ENCODE measurements around the gene CHRNA1. TPM values are rescaled to one million over a fixed set of nuclear protein-coding genes. Genes with fewer than 3 reads are reported as not detected.

The CHRNA1 gene
- total RNA-seq, 1 experiment from 2014 or later, result not detected

DNA sequence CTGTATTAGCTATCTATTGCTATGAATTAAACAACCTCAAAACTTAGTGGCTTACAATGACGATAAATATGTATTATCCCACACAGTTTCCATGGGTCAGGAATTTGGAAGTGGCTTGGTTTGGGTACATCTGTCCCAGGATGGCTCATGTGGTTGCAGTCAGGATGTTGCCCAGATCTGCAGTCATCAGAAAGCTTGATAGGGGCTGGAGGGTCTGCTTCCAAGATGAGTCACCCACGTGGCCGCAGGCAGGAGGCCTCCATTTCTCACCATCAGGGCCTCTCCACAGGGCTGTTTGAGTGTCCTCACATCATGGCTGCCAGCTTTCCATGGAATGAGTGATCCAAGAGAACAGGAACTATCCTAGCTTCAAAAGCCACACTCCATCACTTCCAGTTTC lies 46.4 kb downstream of the CHRNA1 start:
- H3K27me3 ChIP-seq (ENCODE audit: insufficient read depth, low read depth), result 0 out of 2 replicates have a peak, but pooled peaks cover 5% of the 10 kb centered on the region
- H3K9me3 ChIP-seq (ENCODE audit: insufficient read depth, low read depth), result no peaks in the 10 kb centered on the region
- H3K4me2 ChIP-seq, result no peak overlapping the region
- CTCF ChIA-PET, result no interaction called here
- POLR2A ChIA-PET (ENCODE audit: unreplicated experiment), result no interaction called here
- intact Hi-C loops (cut with micrococcal nuclease; ENCODE audit: unreplicated experiment), result no loop called here
- no peak overlapping the region for H3K4me3 ChIP-seq
- no peaks in the 10 kb centered on the region for H3K9me2 ChIP-seq (ENCODE audit: insufficient read depth)
- H3K27ac ChIP-seq, result no peak overlapping the region
- H3K4me1 ChIP-seq (replicated peaks; ENCODE audit: insufficient read depth), result no peaks in the 10 kb centered on the region
- H3K36me3 ChIP-seq (ENCODE audit: low read depth), result no peaks in the 10 kb centered on the region
- no peak overlapping the region for H2AFZ ChIP-seq
- H3F3A ChIP-seq (ENCODE audit: insufficient read depth, low read depth), result no peaks in the 10 kb centered on the region
- H3K79me2 ChIP-seq (ENCODE audit: low read depth), result no peaks in the 10 kb centered on the region
- no TSS peak for BruUV-seq (replicated peaks)
- TF ChIP-seq CTCF (conservative IDR thresholded peaks at IDR 0.05) (no peak), EZH2 (IDR thresholded peaks at IDR 0.05; ENCODE audit: low read depth) (no peak)
- DNase-seq, result no peak
- no peaks in the 10 kb centered on the region for H4K20me1 ChIP-seq (ENCODE audit: insufficient read depth)

DNA sequence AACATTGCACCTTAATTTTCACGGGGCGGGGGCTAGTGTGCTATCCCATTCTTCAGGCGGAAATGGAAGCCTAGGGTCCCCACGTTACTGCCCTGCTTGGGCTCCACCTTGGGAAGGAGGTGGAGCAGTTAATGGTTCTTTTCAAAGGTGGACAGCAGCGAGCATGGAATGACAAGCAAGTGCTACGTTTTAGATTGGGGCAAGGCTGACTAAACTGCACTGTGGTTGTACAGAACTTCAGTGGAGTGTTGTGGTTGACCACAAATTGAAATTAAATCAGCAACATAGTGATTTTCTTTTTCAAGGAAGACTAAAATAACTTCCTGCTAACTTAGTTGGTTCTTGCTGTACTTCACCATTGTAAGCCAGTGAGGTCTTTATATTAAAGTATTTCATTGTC lies 47.0 kb downstream of the CHRNA1 start:
- POLR2A ChIA-PET (ENCODE audit: unreplicated experiment), result no interaction called here
- H3F3A ChIP-seq (ENCODE audit: insufficient read depth, low read depth), result no peaks in the 10 kb centered on the region
- CTCF ChIA-PET, result no interaction called here
- no peak for TF ChIP-seq CTCF (conservative IDR thresholded peaks at IDR 0.05)
- no peak for TF ChIP-seq EZH2 (IDR thresholded peaks at IDR 0.05; ENCODE audit: low read depth)
- no peak overlapping the region for H3K4me2 ChIP-seq
- no peaks in the 10 kb centered on the region for H3K9me2 ChIP-seq (ENCODE audit: insufficient read depth)
- no peaks in the 10 kb centered on the region for H3K9me3 ChIP-seq (ENCODE audit: insufficient read depth, low read depth)
- no peaks in the 10 kb centered on the region for H3K4me1 ChIP-seq (replicated peaks; ENCODE audit: insufficient read depth)
- no TSS peak for BruUV-seq (replicated peaks)
- H3K27me3 ChIP-seq (ENCODE audit: insufficient read depth, low read depth), result 0 out of 2 replicates have a peak, but pooled peaks cover 5% of the 10 kb centered on the region
- H3K79me2 ChIP-seq (ENCODE audit: low read depth), result no peaks in the 10 kb centered on the region
- H4K20me1 ChIP-seq (ENCODE audit: insufficient read depth), result no peaks in the 10 kb centered on the region
- DNase-seq, result no peak
- H3K4me3 ChIP-seq, result no peak overlapping the region
- no peaks in the 10 kb centered on the region for H3K36me3 ChIP-seq (ENCODE audit: low read depth)
- H3K27ac ChIP-seq, result no peak overlapping the region
- intact Hi-C loops (cut with micrococcal nuclease; ENCODE audit: unreplicated experiment), result no loop called here
- peak overlapping the region; percentile 26; the same call in 1 of the 2 replicates for H2AFZ ChIP-seq

GRCh38 chr2:174716785-174717184 lies 47.5 kb downstream of the CHRNA1 start:
- DNase-seq, result no peak
- Histone ChIP-seq H3K4me3 (no peak overlapping the region), H3K9me3 (ENCODE audit: insufficient read depth, low read depth) (no peaks in the 10 kb centered on the region), H2AFZ (no peak overlapping the region), H4K20me1 (ENCODE audit: insufficient read depth) (no peaks in the 10 kb centered on the region), H3F3A (ENCODE audit: insufficient read depth, low read depth) (no peaks in the 10 kb centered on the region), H3K27me3 (ENCODE audit: insufficient read depth, low read depth) (0 out of 2 replicates have a peak, but pooled peaks cover 5% of the 10 kb centered on the region), H3K36me3 (ENCODE audit: low read depth) (no peaks in the 10 kb centered on the region), H3K4me2 (no peak overlapping the region), H3K4me1 (replicated peaks; ENCODE audit: insufficient read depth) (no peaks in the 10 kb centered on the region), H3K9me2 (ENCODE audit: insufficient read depth) (no peaks in the 10 kb centered on the region), H3K27ac (no peak overlapping the region), H3K79me2 (ENCODE audit: low read depth) (no peaks in the 10 kb centered on the region)
- ChIA-PET CTCF (no interaction called here), POLR2A (ENCODE audit: unreplicated experiment) (no interaction called here)
- no TSS peak for BruUV-seq (replicated peaks)
- intact Hi-C loops (cut with micrococcal nuclease; ENCODE audit: unreplicated experiment), result no loop called here
- no peak for TF ChIP-seq EZH2 (IDR thresholded peaks at IDR 0.05; ENCODE audit: low read depth)
- no peak for TF ChIP-seq CTCF (conservative IDR thresholded peaks at IDR 0.05)

Measured in PC-9 (cell line).